Fibroblast of villous mesenchyme (primary cell): ENCODE data around the gene GPX3. TPM values are rescaled to one million over a fixed set of nuclear protein-coding genes. Genes with fewer than 3 reads are reported as not detected.

Source experiments
- DNase-seq: peaks from one replicate; pipeline ENCODE4 v3.0.0-alpha.2; 2010; ENCODE audit warnings: low read depth
- H3K4me3 ChIP-seq: 2 replicates; pipeline ENCODE4 v1.5.1; 2011; ENCODE audit warnings: low read depth, mild to moderate bottlenecking, low read length
- CTCF ChIP-seq: IDR thresholded peaks from 2 replicates; pipeline ENCODE4 v1.5.1; 2012; ENCODE audit warnings: low read depth, mild to moderate bottlenecking, low read length; ENCODE audit not compliant: insufficient read depth
- total RNA-seq: library from RNA; depleted of rRNA; stranded (reverse); fragments of >200 nt; gene quantifications from 2 replicates; pipeline ENCODE4 v1.2.3, GENCODE V29; 2012

The GPX3 gene
- total RNA-seq, 1 donor = 3.9 TPM

- TF ChIP-seq CTCF = no peak
Observed at GRCh38 chr5:151004499-151004898, 15.9 kb upstream of the GPX3 start.

GRCh38 chr5:151005187-151005949 is 15.0 kb upstream of the GPX3 start:
- no peak overlapping the region for H3K4me3 ChIP-seq
- no peak for TF ChIP-seq CTCF
- peak; percentile 58 for DNase-seq

More at GRCh38 chr5:151004499-151004898, 15.9 kb upstream of the GPX3 start:
- H3K4me3 ChIP-seq = no peak overlapping the region
- no peak for DNase-seq

- peak; percentile 96 for DNase-seq
- no peak for TF ChIP-seq CTCF
- no peak overlapping the region for H3K4me3 ChIP-seq
Observed at GRCh38 chr5:151005950-151006576, 14.3 kb upstream of the GPX3 start.

GRCh38 chr5:151006704-151007334 is 13.6 kb upstream of the GPX3 start:
- no peak overlapping the region for H3K4me3 ChIP-seq
- TF ChIP-seq CTCF = no peak
- peak; percentile 26 for DNase-seq

GRCh38 chr5:151007430-151008209 is 12.8 kb upstream of the GPX3 start:
- peak; percentile 41 for DNase-seq
- TF ChIP-seq CTCF = no peak
- no peak overlapping the region for H3K4me3 ChIP-seq

GRCh38 chr5:151008210-151008491 is 12.2 kb upstream of the GPX3 start:
- no peak for TF ChIP-seq CTCF
- DNase-seq = no peak
- H3K4me3 ChIP-seq = no peak overlapping the region
